GM21529 (cell line): Measurements from ENCODE around the gene TMOD1.

Experiments used
- ATAC-seq: cut with Tn5 transposase; IDR thresholded peaks from one replicate; pipeline ENCODE4 v1.9.1; 2021; ENCODE audit not compliant: unreplicated experiment

The TMOD1 gene

DNA sequence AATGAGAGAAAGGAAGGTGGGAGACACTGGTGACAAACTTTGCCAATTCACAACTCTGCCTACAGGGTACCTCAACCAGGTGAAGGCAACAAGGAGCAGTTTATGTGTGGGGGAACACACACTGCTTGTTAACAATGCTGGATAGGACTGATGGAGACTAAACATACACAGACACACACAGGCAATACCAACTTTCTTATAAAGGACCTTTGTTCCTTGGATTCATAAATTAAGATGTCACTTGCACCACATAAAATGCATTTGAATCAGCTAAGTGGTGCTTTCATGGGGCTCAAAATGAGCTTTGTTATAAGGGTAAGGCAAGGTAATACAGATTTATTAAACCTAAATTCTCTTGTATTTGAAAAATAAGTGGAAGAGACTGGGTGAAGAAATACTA is 127.7 kb downstream of the TMOD1 start:
- no peak for ATAC-seq

DNA sequence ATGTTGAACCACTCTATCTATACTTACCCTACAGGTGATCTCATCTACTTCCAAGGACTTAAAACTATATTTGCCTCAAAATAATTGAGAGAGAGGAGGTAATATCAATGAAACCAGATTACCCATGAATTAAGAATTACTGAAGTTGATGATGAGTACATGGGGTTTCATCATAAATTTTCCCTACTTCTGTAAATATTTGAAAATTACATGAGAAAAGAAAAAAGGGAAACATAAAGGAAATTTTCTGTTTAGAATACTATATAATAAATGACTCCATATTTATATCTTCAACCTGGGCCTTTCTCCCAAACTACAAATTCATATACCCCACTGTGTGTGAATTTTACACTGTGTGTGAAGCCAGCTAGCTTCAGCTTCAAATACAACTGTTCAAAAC is 129.1 kb downstream of the TMOD1 start:
- no peak for ATAC-seq

DNA sequence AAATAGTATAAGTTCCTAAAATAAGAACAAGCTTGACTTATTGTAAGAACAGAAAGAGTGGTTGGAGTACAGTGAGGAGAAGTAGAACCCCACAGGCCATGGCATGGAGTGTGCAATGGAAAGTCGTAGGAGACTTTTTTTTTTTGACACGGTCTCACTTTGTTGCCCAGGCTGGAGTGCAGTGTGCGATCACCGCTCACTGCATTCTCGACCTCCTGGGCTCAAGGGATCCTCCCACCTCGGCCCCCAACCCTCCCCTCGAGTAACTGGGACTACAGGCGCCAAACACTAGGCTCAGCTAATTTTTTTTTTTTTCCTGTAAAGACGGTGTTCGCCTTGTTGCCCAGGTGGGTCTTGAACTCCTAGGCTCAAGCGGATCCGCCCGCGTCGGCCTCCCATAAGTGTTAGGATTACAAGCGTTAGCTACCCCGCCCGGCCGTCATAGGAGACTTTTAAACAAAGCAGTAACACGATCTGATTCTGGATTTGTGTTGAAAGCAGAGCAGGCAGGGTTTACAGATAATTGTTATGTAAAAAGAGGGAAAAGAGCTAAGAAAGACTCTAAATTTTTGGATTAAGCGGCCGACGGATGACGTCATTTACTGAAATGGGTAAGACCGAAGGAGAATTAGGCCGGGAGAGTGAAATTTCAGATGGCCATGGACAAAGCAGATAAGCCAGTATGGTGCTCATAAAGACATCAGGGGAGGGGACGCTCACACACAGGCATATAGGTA is 130.9 kb downstream of the TMOD1 start:
- peak; percentile 5 for ATAC-seq

DNA sequence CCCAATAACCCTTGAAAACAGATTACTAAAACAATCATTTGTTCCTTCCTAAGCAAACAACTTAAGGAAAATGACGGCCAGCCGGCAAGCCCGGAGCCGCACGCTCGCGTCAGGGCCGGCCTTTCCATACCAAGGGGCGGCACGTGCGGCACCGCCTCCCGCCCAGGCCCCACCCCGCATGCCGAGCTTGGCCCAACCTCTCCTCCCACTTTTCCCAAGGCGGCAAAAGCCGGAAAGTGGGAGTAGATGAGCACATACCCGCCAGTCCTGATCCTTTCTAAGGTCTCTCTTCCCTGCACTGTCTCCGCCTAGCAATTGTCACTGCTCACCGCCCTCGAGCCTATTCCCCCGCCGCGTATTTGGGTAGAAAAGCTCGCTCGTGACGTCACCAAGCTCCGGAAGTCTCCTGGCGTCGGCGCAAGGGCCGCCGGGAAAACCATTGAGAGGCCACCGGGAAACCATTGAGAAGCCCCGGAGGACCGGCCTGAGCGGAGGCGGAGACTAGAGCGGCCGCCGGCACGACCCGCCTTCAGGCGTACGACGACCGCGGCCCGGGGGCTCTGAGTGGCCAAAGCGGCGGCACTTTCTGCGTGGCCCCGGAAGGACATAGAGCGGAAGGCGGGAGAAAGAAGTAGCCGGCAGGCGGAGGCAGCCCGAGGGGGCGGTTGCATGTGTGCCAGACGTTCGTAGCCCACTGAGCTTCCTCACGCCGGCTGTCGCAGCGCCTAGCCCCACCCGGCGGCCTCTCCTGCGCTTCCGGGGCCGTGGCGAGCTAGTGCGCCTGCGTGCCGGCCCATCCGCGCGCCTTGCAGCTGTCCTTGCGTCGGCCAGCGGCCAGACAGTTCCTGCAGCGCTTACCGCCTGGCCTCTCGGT is 131.8 kb downstream of the TMOD1 start, which contains the start of the genes NCBP1 and TSTD2:
NCBP1 (plus strand) TSS at position 837 of the 874 bp plus-strand sequence. CDS start 61 bp downstream, outside the sequence.
TSTD2 (minus strand) TSS at position 384 of the 874 bp plus-strand sequence. CDS start 5,806 bp downstream, outside the sequence.
- peak; percentile 84 for ATAC-seq

DNA sequence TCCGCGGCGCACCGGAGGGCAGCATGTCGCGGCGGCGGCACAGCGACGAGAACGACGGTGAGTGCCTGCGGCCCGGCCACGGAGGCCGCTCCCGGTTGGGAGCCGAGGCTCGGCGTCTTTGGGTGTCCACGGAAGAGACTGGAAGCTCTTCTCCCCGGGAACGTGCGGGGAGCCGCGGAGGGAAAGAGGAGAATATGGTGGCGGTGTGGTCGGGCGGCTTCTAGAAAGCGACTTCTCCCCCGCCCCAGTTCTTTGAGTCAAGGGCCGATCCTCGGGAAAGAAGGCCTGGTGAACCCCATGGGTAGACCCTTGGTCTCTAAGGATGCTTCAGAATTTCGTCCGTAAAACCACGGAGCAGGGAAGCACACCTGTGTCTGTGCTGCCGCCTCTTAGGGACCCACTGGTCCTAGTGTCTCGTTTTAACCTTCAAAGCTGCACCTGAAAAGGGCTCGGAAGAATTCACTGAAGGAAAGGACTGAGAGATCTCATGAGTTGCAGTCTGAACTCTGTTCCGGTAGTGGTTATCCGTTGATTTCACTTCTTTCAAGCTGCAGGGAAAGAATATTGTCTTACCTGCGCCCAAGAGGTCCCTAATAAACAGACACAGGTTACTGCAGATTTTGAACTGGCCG is 132.5 kb downstream of the TMOD1 start:
- no peak for ATAC-seq

DNA sequence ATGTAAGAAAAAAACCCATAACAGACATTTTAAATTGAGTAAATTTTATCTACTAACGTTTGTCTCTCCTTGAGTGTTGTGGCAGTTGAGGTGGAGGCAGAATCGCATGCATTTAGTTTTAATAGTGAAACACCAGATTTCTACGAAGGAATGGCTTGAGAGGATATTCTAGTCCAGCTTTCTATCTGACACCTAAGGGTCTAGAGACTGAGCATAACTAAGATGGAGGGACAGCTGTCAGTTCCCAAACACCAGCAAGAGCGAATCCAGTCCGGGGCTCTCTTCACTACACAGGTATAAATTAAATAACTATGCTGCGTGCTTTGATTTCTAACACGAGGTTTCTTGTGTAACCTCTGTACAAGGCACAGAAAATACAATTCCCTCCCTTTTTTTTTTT is 133.6 kb downstream of the TMOD1 start:
- no peak for ATAC-seq

DNA sequence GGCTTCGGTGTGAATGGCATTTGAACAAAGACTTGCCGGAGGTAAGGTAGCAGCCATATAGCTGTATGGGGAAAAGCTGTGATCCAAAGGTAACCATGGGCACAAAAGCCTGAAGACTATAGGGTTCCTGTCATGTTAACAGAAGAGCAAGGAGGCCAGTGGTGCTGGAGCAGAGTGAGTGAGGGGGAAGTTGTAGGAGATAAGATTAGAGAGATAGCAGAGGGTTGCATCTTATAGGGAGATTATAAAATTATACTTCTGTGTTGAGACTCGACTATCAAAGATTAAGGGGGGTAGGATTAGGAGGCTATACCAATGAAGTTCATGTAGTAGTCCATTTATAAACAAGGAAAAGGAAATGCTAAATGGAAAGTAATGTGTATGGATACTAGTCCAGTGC is 135.4 kb downstream of the TMOD1 start:
- no peak for ATAC-seq

DNA sequence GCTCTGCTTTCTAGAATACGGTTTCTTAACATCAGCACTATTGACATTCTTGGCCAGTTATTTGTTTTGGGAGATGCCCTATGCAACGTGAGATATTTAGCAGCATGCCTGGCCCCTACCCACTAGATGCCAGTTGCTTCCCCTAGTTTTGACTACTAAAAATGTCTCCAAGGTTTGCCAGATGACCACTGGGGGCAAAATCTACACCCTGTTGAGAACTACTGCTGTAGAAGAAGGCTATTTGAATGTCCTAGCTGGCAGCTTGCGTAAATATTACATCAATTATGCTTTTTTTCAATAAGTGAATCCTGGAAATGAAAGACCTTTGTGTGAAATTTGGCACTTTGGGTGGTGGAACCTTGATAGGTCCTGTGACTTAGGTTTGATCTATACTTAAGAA is 137.2 kb downstream of the TMOD1 start:
- ATAC-seq = no peak

DNA sequence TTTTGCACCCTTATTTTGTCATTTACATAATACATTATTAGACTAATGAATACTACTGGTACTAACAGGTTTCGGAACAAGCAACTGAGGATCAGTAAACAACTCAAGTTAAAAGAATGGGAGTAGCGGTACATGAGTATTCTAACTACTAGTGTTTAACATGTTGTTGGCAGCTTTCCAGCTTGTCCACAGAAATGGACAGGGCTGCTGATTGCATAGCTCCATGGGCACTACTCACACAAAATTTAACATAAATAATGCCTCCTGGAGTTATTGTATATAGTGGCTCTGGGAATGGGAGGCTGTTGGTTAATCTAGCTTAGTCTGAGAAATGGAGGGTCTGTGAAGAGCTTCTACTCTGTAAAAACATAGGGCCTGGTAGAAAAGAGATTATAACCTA is 138.9 kb downstream of the TMOD1 start:
- no peak for ATAC-seq

DNA sequence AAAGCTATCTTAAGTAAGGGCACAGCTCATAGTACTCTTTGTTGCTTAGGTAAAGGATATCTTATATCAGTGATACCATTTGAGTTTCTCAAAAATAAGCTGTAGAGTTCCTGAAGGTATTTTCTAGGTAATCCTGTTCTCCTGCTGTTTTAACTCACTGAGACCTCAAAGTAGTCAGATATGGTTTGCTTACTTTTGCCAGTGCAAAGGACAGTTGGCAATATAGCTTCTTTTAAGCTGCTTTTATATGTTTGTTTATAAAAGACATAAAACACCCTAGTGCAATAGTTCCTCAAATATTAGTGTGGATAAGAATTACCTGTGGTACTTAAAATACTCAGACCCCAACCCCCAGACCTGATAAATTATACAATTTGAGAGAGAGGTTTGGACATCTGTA is 144.3 kb downstream of the TMOD1 start:
- ATAC-seq = no peak

DNA sequence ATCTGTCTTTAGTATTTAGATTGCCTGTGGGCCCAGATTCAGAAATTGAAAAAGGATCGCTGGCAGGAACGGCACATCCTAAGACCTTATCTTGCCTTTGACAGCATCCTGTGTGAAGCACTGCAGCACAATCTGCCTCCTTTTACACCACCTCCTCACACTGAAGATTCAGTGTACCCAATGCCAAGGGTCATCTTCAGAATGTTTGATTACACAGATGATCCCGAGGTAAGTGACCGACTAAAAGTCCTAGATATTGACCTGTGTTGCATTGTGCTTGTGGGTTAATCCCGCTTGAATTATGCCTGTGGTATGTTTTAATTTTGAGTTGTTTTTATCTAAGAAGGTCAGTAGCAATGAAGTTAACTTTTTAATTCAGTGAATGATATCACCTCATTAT is 146.5 kb downstream of the TMOD1 start:
- ATAC-seq = no peak
